NCI-H345 treated with DMSO at 0.1 percent for 48 hours (cell line): ENCODE measurements around the gene KRTAP12-2.

Source experiments
- DNase-seq: peaks from one replicate; lab custom pipeline; 2025; ENCODE audit not compliant: unreplicated experiment; lab: John Stamatoyannopoulos, UW

Gene KRTAP12-2

GRCh38 chr21:44666401-44667320 lies at the start of gene KRTAP12-2:
TSS of gene KRTAP12-2 (minus strand) at chr21:44666927. CDS start at chr21:44666886, 41 bp downstream.
- peak; percentile 63 for DNase-seq

- DNase-seq: no peak
These were observed 48.2 kb upstream of the KRTAP12-2 start for GRCh38 chr21:44714905-44715304.

- no peak for DNase-seq
These were observed 47.1 kb upstream of the KRTAP12-2 start for GRCh38 chr21:44713846-44714245.

GRCh38 chr21:44713130-44713529 lies 46.4 kb upstream of the KRTAP12-2 start:
- DNase-seq: no peak

GRCh38 chr21:44712203-44713028 lies 45.7 kb upstream of the KRTAP12-2 start:
- DNase-seq: no peak

- DNase-seq: peak; percentile 94
These were observed 44.8 kb upstream of the KRTAP12-2 start, which contains the start of gene TSPEAR for GRCh38 chr21:44711327-44712202. TSS of gene TSPEAR (minus strand) at chr21:44711572. CDS start at chr21:44711514, 58 bp downstream.

- peak; percentile 99 for DNase-seq
These were observed 44.1 kb upstream of the KRTAP12-2 start for GRCh38 chr21:44710756-44711326.

GRCh38 chr21:44710294-44710665 lies 43.6 kb upstream of the KRTAP12-2 start:
- peak; percentile 51 for DNase-seq

GRCh38 chr21:44709426-44710293 lies 42.9 kb upstream of the KRTAP12-2 start:
- DNase-seq: peak; percentile 92

- no peak for DNase-seq
These were observed 42.2 kb upstream of the KRTAP12-2 start for GRCh38 chr21:44708866-44709425.

GRCh38 chr21:44708213-44708865 lies 41.6 kb upstream of the KRTAP12-2 start:
- DNase-seq: peak; percentile 18

GRCh38 chr21:44706706-44707581 lies 40.2 kb upstream of the KRTAP12-2 start:
- DNase-seq: no peak

- DNase-seq: no peak
These were observed 39.4 kb upstream of the KRTAP12-2 start for GRCh38 chr21:44706026-44706705.

GRCh38 chr21:44704636-44705001 lies 37.9 kb upstream of the KRTAP12-2 start:
- no peak for DNase-seq

- DNase-seq: no peak
These were observed 37.3 kb upstream of the KRTAP12-2 start for GRCh38 chr21:44703731-44704635.
